Thoracic aorta (tissue), 2 donors: Measurements from ENCODE around the gene HOXC13. TPM values are rescaled to one million over a fixed set of nuclear protein-coding genes. Genes with fewer than 3 reads are reported as not detected.

ENCODE experiments used
- ATAC-seq: fragments of 150-250 bp; one replicate; pipeline ENCODE4 v1.8.0; 2017; ENCODE audit warnings: low read depth; ENCODE audit not compliant: insufficient number of reproducible peaks, low FRiP score
- DNase-seq: peaks from one replicate; pipeline ENCODE4 v3.0.0-alpha.2; 2020; ENCODE audit warnings: low spot score
- H3K27ac ChIP-seq, 2 donors: fragments of 200-600 bp; sonication (generic); 1 replicate in 1 of 2; 2 replicates in 1 of 2; pipeline ENCODE4 v1.5.1; 2016; ENCODE audit warnings: mild to moderate bottlenecking in 2 of 2, moderate library complexity in 2 of 2
- H3K27me3 ChIP-seq: fragments of 200-600 bp; sonication (generic); replicated peaks from 2 replicates; pipeline ENCODE4 v1.6.0; 2016; ENCODE audit warnings: mild to moderate bottlenecking; ENCODE audit not compliant: insufficient read depth
- H3K36me3 ChIP-seq: fragments of 200-600 bp; sonication (generic); one replicate; pipeline ENCODE4 v1.5.1; 2016
- H3K4me1 ChIP-seq, 2 donors: fragments of 200-600 bp; sonication (generic); 1 replicate in 1 of 2; 2 replicates in 1 of 2; pipeline versions ENCODE4 v1.5.1 to v1.6.0; 2016; ENCODE audit warnings: low read depth in 2 of 2, mild to moderate bottlenecking in 1 of 2; ENCODE audit not compliant: control insufficient read depth in 1 of 2
- H3K4me3 ChIP-seq: fragments of 200-600 bp; sonication (generic); 2 replicates; pipeline ENCODE4 v1.5.1; 2016; ENCODE audit warnings: mild to moderate bottlenecking
- H3K9me3 ChIP-seq: fragments of 200-600 bp; sonication (generic); 2 replicates; pipeline ENCODE4 v1.5.1; 2016
- CTCF ChIP-seq: fragments of 200-600 bp; sonication (generic); IDR thresholded peaks from one replicate; pipeline ENCODE4 v1.5.1; 2019; ENCODE audit warnings: antibody characterized with exemption
- total RNA-seq, 2 donors: library from RNA; depleted of rRNA; stranded (reverse); fragments of >200 nt; gene quantifications; one replicate each; pipeline versions ENCODE4 v1.1.0 to v1.2.3, GENCODE V29; 2016

The HOXC13 gene
- total RNA-seq, 2 donors from 2014 or later = not detected

DNA sequence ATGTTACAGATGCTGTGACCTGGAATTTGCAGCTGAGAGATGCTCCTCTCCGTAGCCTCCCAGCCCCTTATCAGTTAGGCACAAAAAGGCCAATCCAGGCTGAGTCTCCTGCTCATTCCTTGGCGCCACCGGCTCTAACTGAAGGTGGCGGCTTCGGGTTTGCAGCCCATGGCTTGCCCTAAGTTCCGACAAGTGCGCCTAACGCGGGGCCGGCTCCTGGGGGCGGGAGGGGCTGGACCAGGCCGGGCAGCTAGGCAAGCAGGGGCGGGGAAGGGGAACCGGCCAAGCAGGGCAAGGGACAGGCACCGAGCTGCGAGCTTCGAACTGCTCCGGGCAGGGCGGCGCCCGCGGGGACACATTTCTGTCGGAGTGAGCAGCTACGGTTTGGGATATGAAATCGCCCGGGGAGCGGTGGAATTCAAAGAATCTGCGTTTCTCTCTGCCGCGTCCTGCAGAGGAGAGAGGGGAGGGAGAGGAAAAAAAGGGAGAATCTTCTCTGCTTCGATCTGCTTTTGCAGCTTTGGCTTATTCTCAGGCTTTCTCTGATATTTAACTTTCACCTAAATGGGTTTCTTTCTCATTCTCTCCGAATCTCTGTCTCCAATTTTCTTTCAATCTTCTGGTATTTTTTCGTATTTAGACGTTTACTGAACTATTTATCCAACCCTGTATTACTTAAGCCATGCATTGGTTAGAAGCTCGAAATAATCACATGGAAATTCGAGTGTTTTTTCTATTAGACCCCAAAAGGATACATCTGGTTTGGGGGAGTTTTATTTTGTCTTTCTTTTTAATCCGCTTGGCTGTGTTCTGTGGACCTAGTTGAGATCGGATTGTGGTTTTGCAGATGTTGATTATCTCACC lies 14.5 kb downstream of the HOXC13 start:
- DNase-seq (no peak), ATAC-seq (no peak)
- TF ChIP-seq CTCF = no peak
- H3K9me3 ChIP-seq = no peaks in the 10 kb centered on the region
- H3K4me1 ChIP-seq = peaks cover 0 to 11% of the 10 kb centered on the region in 2 donors
- peaks cover 39% of the 10 kb centered on the region for H3K27me3 ChIP-seq
- H3K27ac ChIP-seq = no peak overlapping the region
- H3K36me3 ChIP-seq = no peaks in the 10 kb centered on the region
- no peak overlapping the region for H3K4me3 ChIP-seq

DNA sequence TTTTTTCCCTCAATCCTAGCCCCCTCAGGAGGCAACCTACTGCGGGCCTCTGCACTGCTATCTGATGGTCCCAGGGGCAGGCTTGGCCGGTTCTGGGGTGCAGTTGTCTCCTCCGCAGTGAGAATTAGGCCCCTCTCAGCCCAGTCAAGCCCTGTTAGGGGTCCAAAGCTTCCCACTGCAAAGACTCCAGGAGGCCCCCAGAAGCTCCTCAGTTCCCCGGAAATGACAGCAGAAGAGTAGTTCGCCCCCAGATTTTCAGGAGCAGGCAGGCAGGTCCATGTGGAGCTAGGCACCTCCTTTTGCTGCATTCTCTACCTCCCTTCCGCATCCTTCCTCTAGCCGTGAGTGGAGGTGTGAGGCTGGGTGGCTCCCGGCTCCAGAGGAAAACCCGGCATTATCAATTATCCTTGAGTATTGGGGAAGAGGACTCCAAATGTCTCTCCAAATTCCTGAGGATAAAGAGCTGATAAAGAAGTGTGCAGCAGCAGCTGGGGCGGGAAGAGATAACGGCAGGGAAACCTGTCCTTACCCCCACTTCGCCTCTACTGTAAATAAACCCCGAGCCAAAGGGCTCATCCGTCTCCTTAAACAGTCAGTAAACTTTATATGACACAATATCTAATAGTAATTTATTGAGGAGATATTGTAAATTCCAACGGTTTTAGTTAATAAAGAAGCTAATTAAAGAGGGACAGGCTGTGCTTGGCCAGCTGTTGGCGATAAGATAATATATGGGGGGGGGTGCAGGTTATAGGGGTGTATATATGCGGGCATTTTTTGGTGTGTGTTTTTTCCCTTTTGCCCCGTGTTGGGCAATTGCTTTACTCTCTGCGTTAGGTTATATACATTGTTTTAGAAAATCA lies 15.4 kb downstream of the HOXC13 start:
- ATAC-seq = no peak
- H3K4me1 ChIP-seq = peaks cover 0 to 11% of the 10 kb centered on the region in 2 donors
- peaks cover 44% of the 10 kb centered on the region for H3K27me3 ChIP-seq
- peak overlapping the region in 1 of 2 donors; percentile 11 for H3K27ac ChIP-seq
- no peak overlapping the region for H3K4me3 ChIP-seq
- H3K36me3 ChIP-seq = no peaks in the 10 kb centered on the region
- TF ChIP-seq CTCF = no peak
- no peaks in the 10 kb centered on the region for H3K9me3 ChIP-seq
- DNase-seq = no peak

- Histone ChIP-seq H3K4me1 (peaks cover 0 to 11% of the 10 kb centered on the region in 2 donors), H3K4me3 (no peak within 1 kb of the TSS), H3K27me3 (peaks cover 40% of the 10 kb centered on the region), H3K9me3 (no peaks in the 10 kb centered on the region), H3K27ac (peak within 1 kb of the TSS in 1 of 2 donors; percentile 35), H3K36me3 (no peaks in the 10 kb centered on the region)
- DNase-seq = no peak
- TF ChIP-seq CTCF = no peak
- ATAC-seq = no peak
Observed at GRCh38 chr12:53954694-53955035, 16.0 kb downstream of the HOXC13 start, which contains the start of gene HOXC12. Gene HOXC12, plus strand, starts transcription at chr12:53954903. Its CDS starts 27 bp downstream, at chr12:53954930.

DNA sequence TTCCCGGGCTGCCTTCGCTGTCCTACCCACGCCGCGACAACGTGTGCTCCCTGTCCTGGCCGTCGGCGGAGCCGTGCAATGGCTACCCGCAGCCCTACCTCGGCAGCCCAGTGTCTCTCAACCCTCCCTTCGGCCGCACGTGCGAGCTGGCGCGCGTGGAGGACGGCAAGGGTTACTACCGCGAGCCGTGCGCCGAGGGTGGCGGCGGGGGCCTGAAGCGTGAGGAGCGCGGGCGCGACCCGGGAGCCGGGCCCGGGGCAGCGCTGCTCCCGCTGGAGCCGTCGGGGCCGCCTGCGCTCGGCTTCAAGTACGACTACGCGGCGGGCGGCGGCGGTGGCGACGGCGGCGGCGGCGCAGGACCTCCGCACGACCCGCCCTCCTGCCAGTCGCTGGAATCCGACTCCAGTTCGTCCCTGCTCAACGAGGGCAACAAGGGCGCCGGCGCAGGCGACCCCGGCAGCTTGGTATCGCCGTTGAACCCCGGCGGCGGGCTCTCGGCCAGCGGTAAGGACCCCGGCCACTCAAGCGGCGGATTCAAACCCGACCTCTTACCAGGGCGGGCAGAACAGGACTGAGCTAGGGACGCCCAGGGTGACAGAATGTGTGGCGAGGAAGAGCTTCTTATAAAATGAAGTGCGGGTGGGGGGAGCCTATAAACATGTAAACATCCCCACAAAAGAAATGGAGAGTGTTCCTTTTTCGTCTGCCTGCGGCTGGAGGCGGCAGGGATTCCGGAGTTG lies 16.6 kb downstream of the HOXC13 start:
- TF ChIP-seq CTCF = no peak
- H3K27me3 ChIP-seq = peaks cover 36% of the 10 kb centered on the region
- peaks cover 0 to 11% of the 10 kb centered on the region in 2 donors for H3K4me1 ChIP-seq
- H3K36me3 ChIP-seq = no peaks in the 10 kb centered on the region
- ATAC-seq (no peak), DNase-seq (no peak)
- no peak overlapping the region for H3K4me3 ChIP-seq
- H3K9me3 ChIP-seq = no peaks in the 10 kb centered on the region
- peak overlapping the region in 1 of 2 donors; percentile 35 for H3K27ac ChIP-seq
